MM.1S (cell line): ENCODE results near the gene PAGE2B.
"Not testable (repeated sequence)": the region's sequence is repeated elsewhere in the genome, so short reads cannot be mapped to it uniquely, and the experiment has no call there.

Experiments
- DNase-seq: peaks from one replicate; pipeline ENCODE4 v3.0.0-alpha.2; 2015
- H2AFZ ChIP-seq: fragments of 300-600 bp; sonication (generic); 2 replicates; pipeline ENCODE4 v1.6.0; 2016; ENCODE audit warnings: antibody characterized with exemption, low read length
- H3F3A ChIP-seq: fragments of 300-600 bp; sonication (generic); 2 replicates; pipeline ENCODE4 v1.6.1; 2016; ENCODE audit warnings: mild to moderate bottlenecking, antibody characterized with exemption, low read length, moderate library complexity, mixed read lengths; ENCODE audit not compliant: insufficient read depth
- H3K27ac ChIP-seq: fragments of 300-600 bp; sonication (generic); 2 replicates; pipeline ENCODE4 v1.5.1; 2016; ENCODE audit warnings: mild to moderate bottlenecking, low read length
- H3K27me3 ChIP-seq: fragments of 300-600 bp; sonication (generic); replicated peaks from 2 replicates; pipeline ENCODE4 v1.6.0; 2016; ENCODE audit warnings: low read length; ENCODE audit not compliant: insufficient read depth
- H3K36me3 ChIP-seq: fragments of 300-600 bp; sonication (generic); replicated peaks from 2 replicates; pipeline ENCODE4 v1.6.1; 2016; ENCODE audit warnings: mild to moderate bottlenecking, low read length, mixed read lengths; ENCODE audit not compliant: insufficient read depth
- H3K4me1 ChIP-seq: fragments of 300-600 bp; sonication (generic); 2 replicates; pipeline ENCODE4 v1.6.1; 2016; ENCODE audit warnings: low read length, mixed read lengths
- H3K4me2 ChIP-seq: fragments of 300-600 bp; sonication (generic); 2 replicates; pipeline ENCODE4 v1.6.0; 2016; ENCODE audit warnings: low read depth, low read length
- H3K4me3 ChIP-seq: fragments of 300-600 bp; sonication (generic); 2 replicates; pipeline ENCODE4 v1.5.1; 2016; ENCODE audit warnings: low read length, mixed read lengths
- H3K79me2 ChIP-seq: fragments of 300-600 bp; sonication (generic); 2 replicates; pipeline ENCODE4 v1.6.1; 2016; ENCODE audit warnings: mixed run types, low read length, mixed read lengths
- H3K9ac ChIP-seq: fragments of 300-600 bp; sonication (generic); 2 replicates; pipeline ENCODE4 v1.6.1; 2016; ENCODE audit warnings: low read length, mixed read lengths
- H3K9me2 ChIP-seq: fragments of 300-600 bp; sonication (generic); replicated peaks from 2 replicates; pipeline ENCODE4 v1.6.1; 2016; ENCODE audit warnings: mild to moderate bottlenecking, low read length, mixed read lengths; ENCODE audit not compliant: insufficient read depth
- H3K9me3 ChIP-seq: fragments of 300-600 bp; sonication (generic); replicated peaks from 2 replicates; pipeline ENCODE4 v1.6.1; 2016; ENCODE audit warnings: mild to moderate bottlenecking, low read length, mixed read lengths; ENCODE audit not compliant: insufficient read depth
- H4K20me1 ChIP-seq: fragments of 300-600 bp; sonication (generic); 2 replicates; pipeline ENCODE4 v1.6.1; 2016; ENCODE audit warnings: mild to moderate bottlenecking, low read length, moderate library complexity, mixed read lengths; ENCODE audit not compliant: insufficient read depth
- CTCF ChIP-seq: fragments of 300-600 bp; sonication (generic); IDR thresholded peaks from 2 replicates; pipeline ENCODE4 v1.5.1; 2016; ENCODE audit warnings: antibody characterized with exemption, low read length, mixed read lengths
- EZH2 ChIP-seq: fragments of 300-600 bp; sonication (generic); optimal IDR thresholded peaks from 2 replicates; pipeline ENCODE3; 2017; ENCODE audit warnings: low read depth, mild to moderate bottlenecking, antibody characterized with exemption, low read length, mixed read lengths
- EZH2phosphoT487 ChIP-seq: fragments of 300-600 bp; sonication (generic); IDR thresholded peaks from 2 replicates; pipeline ENCODE4 v1.6.1; 2018; ENCODE audit warnings: antibody characterized with exemption, low read length

The PAGE2B gene

GRCh38 chrX:55109306-55109705, 34.5 kb downstream of the PAGE2B start:
- DNase-seq, result no peak
- no peaks in the 10 kb centered on the region for H3F3A ChIP-seq
- no peak for TF ChIP-seq CTCF
- no peak for TF ChIP-seq EZH2phosphoT487
- no peak for TF ChIP-seq EZH2

DNA sequence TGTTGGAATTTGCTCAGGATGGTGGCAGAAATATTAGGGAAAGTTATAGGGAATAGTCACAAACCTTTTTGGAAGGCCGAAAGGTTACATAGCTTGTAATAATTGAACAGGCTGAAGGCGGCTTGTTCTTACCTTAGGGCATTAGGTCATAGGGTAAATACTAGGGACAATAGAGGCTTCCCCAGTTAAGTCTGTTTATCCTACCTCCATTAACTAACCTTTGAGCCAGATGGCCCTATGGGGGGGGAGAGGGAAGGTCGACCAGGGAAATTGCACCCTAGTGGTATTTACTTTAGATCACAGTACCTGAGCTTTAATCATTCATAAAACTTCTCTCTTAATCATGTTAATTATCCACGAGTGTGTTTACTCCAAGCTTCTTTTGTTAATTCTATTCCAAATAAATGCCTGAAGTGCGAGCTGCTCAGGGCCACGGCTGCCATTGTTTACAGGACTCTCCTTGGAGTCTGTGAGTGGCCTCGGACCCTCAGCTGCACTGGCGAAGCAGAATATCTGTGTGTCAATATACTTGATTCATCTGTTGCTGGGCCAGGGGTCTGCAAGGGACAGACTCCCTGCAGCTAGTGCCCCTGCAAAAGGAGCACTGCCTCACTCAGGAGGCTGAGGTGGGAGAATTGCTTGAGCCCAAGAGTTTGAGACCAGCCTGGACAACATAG, 36.9 kb downstream of the PAGE2B start:
- H2AFZ ChIP-seq, result no peak overlapping the region
- H3F3A ChIP-seq, result no peaks in the 10 kb centered on the region
- no peaks in the 10 kb centered on the region for H3K4me1 ChIP-seq
- H3K9me2 ChIP-seq, result no peaks in the 10 kb centered on the region
- no peak overlapping the region for H3K9ac ChIP-seq
- no peak overlapping the region for H3K4me2 ChIP-seq
- no peaks in the 10 kb centered on the region for H3K9me3 ChIP-seq
- H3K27ac ChIP-seq, result no peak overlapping the region
- H4K20me1 ChIP-seq, result no peaks in the 10 kb centered on the region
- H3K27me3 ChIP-seq, result no peaks in the 10 kb centered on the region
- no peaks in the 10 kb centered on the region for H3K36me3 ChIP-seq
- H3K79me2 ChIP-seq, result no peaks in the 10 kb centered on the region
- TF ChIP-seq EZH2phosphoT487, result no peak
- no peak for TF ChIP-seq CTCF
- TF ChIP-seq EZH2, result no peak
- no peak overlapping the region for H3K4me3 ChIP-seq
- DNase-seq, result no peak

More at GRCh38 chrX:55109306-55109705, 34.5 kb downstream of the PAGE2B start:
- Histone ChIP-seq H4K20me1 (no peaks in the 10 kb centered on the region), H3K27ac (no peak overlapping the region), H3K9me2 (no peaks in the 10 kb centered on the region), H3K79me2 (no peaks in the 10 kb centered on the region), H3K36me3 (no peaks in the 10 kb centered on the region), H2AFZ (no peak overlapping the region), H3K9ac (no peak overlapping the region), H3K27me3 (no peaks in the 10 kb centered on the region), H3K9me3 (no peaks in the 10 kb centered on the region), H3K4me3 (no peak overlapping the region), H3K4me1 (no peaks in the 10 kb centered on the region), H3K4me2 (no peak overlapping the region)

GRCh38 chrX:55116589-55116988, 41.8 kb downstream of the PAGE2B start:
- not testable (repeated sequence) for H3K79me2 ChIP-seq, H3K4me3 ChIP-seq, H3K9me2 ChIP-seq, H3F3A ChIP-seq, H3K9me3 ChIP-seq, H3K27me3 ChIP-seq, H3K4me2 ChIP-seq, DNase-seq, H3K36me3 ChIP-seq, H2AFZ ChIP-seq, H3K27ac ChIP-seq, H3K4me1 ChIP-seq, H3K9ac ChIP-seq, H4K20me1 ChIP-seq

DNA sequence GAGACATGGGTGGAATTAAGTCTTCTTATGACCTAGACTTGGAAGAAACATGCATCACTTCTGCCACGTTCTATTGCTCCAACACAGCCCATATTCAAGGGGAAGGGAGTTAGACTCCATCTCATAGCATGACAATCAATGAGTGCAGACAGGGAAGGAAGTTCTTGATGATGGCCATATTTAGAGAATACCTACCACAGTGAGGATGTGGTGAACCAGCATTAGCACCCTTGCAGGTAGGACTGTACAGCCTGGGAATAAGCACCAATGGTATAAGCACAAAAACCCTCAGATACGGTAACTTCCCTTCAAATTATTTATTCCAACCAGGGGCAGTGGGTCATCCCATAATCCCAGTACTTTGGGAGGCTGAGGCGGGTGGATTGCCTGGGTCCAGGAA, 43.7 kb downstream of the PAGE2B start:
- Histone ChIP-seq H3K9ac (no peak overlapping the region), H3K36me3 (no peaks in the 10 kb centered on the region), H3F3A (no peaks in the 10 kb centered on the region), H3K4me1 (no peaks in the 10 kb centered on the region), H2AFZ (no peak overlapping the region), H3K9me3 (no peaks in the 10 kb centered on the region), H3K27me3 (no peaks in the 10 kb centered on the region), H3K79me2 (no peaks in the 10 kb centered on the region), H3K9me2 (no peaks in the 10 kb centered on the region), H3K4me3 (no peak overlapping the region), H4K20me1 (no peaks in the 10 kb centered on the region), H3K4me2 (no peak overlapping the region), H3K27ac (no peak overlapping the region)
- TF ChIP-seq EZH2phosphoT487, result no peak
- no peak for TF ChIP-seq CTCF
- TF ChIP-seq EZH2, result no peak
- DNase-seq, result no peak
